GM12878 (cell line): ENCODE results near the gene MYO1H. TPM values are rescaled to one million over a fixed set of nuclear protein-coding genes. Genes with fewer than 3 reads are reported as not detected.

Source experiments
- ATAC-seq: fragments of 200-7000 bp; cut with Tn5 transposase; 3 replicates; pipeline ENCODE4 v1.9.1; 2020; ENCODE audit warnings: mild to moderate bottlenecking, moderate library complexity
- BruUV-seq: library from RNA; stranded (reverse); fragments of 400-500 nt; replicated peaks from 2 replicates; lab custom pipeline; 2021; lab: Mats Ljungman, UMichigan
- CTCF ChIA-PET: fragments of 300-600 bp; sonication (Branson Sonifier 250); formaldehyde crosslinking; extraction: SDS; loops from one replicate; lab custom pipeline; 2021; ENCODE audit warnings: inconsistent platforms; lab: Yijun Ruan, JAX
- POLR2A ChIA-PET: fragments of 350-600 bp; formaldehyde crosslinking; extraction: SDS; loops from one replicate; lab custom pipeline; 2021; ENCODE audit warnings: inconsistent platforms; lab: Charles Lee
- RAD21 ChIA-PET: fragments of 300-600 bp; sonication (Branson Sonifier 250); formaldehyde crosslinking; loops from one replicate; lab custom pipeline; 2023; ENCODE audit warnings: antibody characterized with exemption; ENCODE audit not compliant: unreplicated experiment; lab: Charles Lee
- SMC1A ChIA-PET: fragments of 300-600 bp; sonication (Branson Sonifier 250); formaldehyde crosslinking; loops from one replicate; lab custom pipeline; 2023; ENCODE audit not compliant: unreplicated experiment, uncharacterized antibody; lab: Charles Lee
- DNase-seq: peaks from one replicate; pipeline ENCODE4 v3.0.0-alpha.2; 2011; ENCODE audit warnings: low read depth, low spot score
- FAIRE-seq: peaks from 3 replicates; lab custom pipeline; 2011; peaks lifted over from hg19 to GRCh38; lab: Jason Lieb, UNC
- H2AFZ ChIP-seq: 2 replicates; pipeline ENCODE4 v1.6.0; 2011; ENCODE audit warnings: low read depth, low read length, control low read depth; ENCODE audit not compliant: control insufficient read depth
- H3K27ac ChIP-seq: 2 replicates; pipeline ENCODE4 v1.5.1; 2011; ENCODE audit warnings: control low read depth; ENCODE audit not compliant: control insufficient read depth, insufficient read depth
- H3K27me3 ChIP-seq, 2 experiments: replicated peaks in 1 of 2; 2 replicates each; pipeline versions ENCODE4 v1.6.0 to v1.6.1; 2011; ENCODE audit warnings: low read length in 1 of 2; ENCODE audit not compliant: control insufficient read depth in 2 of 2, insufficient read depth in 2 of 2
- H3K36me3 ChIP-seq, 2 experiments: 2 replicates each; pipeline ENCODE4 v1.5.1; 2011; ENCODE audit warnings: low read length in 1 of 2; ENCODE audit not compliant: control insufficient read depth in 2 of 2, insufficient read depth in 2 of 2
- H3K4me1 ChIP-seq: 2 replicates; pipeline ENCODE4 v1.6.1; 2011; ENCODE audit warnings: mild to moderate bottlenecking, low read length, moderate library complexity, mixed read lengths; ENCODE audit not compliant: control insufficient read depth, insufficient read depth
- H3K4me2 ChIP-seq: 2 replicates; pipeline ENCODE4 v1.6.0; 2011; ENCODE audit warnings: control low read depth; ENCODE audit not compliant: control insufficient read depth, insufficient read depth
- H3K4me3 ChIP-seq: fragments of 200-600 bp; sonication (generic); 2 replicates; pipeline ENCODE4 v1.5.1; 2016
- H3K79me2 ChIP-seq: 2 replicates; pipeline ENCODE4 v1.6.0; 2011; ENCODE audit warnings: low read length; ENCODE audit not compliant: control insufficient read depth, insufficient read depth
- H3K9ac ChIP-seq: 2 replicates; pipeline ENCODE4 v1.8.0; 2011; ENCODE audit warnings: low read length, control low read depth, mixed read lengths; ENCODE audit not compliant: control insufficient read depth, insufficient read depth
- H3K9me3 ChIP-seq: replicated peaks from 3 replicates; pipeline ENCODE4 v1.5.1; 2011; ENCODE audit warnings: mild to moderate bottlenecking, low read length; ENCODE audit not compliant: control insufficient read depth, insufficient read depth
- H4K20me1 ChIP-seq: 2 replicates; pipeline ENCODE4 v1.6.0; 2011; ENCODE audit not compliant: control insufficient read depth, insufficient read depth
- NFYA ChIP-seq: IDR thresholded peaks from 2 replicates; pipeline ENCODE4 v1.6.1; 2011; ENCODE audit warnings: low read depth, mild to moderate bottlenecking, low read length, improper control_type of control experiment, borderline replicate concordance
- SMARCA5 ChIP-seq: fragments of 450-650 bp; IDR thresholded peaks from 2 replicates; pipeline ENCODE4 v1.6.1; 2017; ENCODE audit warnings: mild to moderate bottlenecking
- SPI1 ChIP-seq: IDR thresholded peaks from 2 replicates; pipeline ENCODE4 v1.6.1; 2011; ENCODE audit warnings: low read depth, mild to moderate bottlenecking, low read length, moderate library complexity, borderline replicate concordance; ENCODE audit not compliant: insufficient read depth
- ZNF217 ChIP-seq: fragments of 450-650 bp; IDR thresholded peaks from 2 replicates; pipeline ENCODE4 v1.6.1; 2017; ENCODE audit warnings: antibody characterized with exemption, mild to moderate bottlenecking
- WGBS: methylation state at CpG from one replicate; pipeline ENCODE4 v1.1.6; 2016; ENCODE audit warnings: low lambda C conversion rate; ENCODE audit not compliant: insufficient replicate concordance, insufficient coverage; ENCODE audit errors: missing lambda C conversion rate; 5-methylcytosine and 5-hydroxymethylcytosine counted together
- in situ Hi-C: fragments of 300-500 bp; cut with MboI; formaldehyde crosslinking; loops from 9 replicates; pipeline ENCODE4 v1.14.3; 2018; ENCODE audit warnings: mixed read lengths
- intact Hi-C: fragments of 100-400 bp; cut with micrococcal nuclease; formaldehyde crosslinking; loops from one replicate; pipeline ENCODE4 v1.14.2; 2022; ENCODE audit not compliant: unreplicated experiment
- polyA plus RNA-seq, 11 experiments: library from polyadenylated mRNA; depleted of rRNA in 4 of 11; unstranded in 6 of 11; stranded (reverse) in 5 of 11; fragments of >200 nt; fragmentation: Nextera tagmentation in 4 of 11; fragmentation: Illumina TruSeq in 1 of 11; extraction: Ambion mirVana in 4 of 11; extraction: Trizol in 1 of 11; gene quantifications; 1 replicate in 1 of 11; 2 replicates in 10 of 11; pipeline versions ENCODE4 v1.2.1 to v1.2.3, GENCODE V29; 2011 to 2016; ENCODE audit warnings: inconsistent platforms in 2 of 11, missing spikeins in 2 of 11, low read depth in 1 of 11
- total RNA-seq, 4 experiments: library from RNA; depleted of rRNA in 3 of 4; stranded (reverse); fragments of >200 nt in 3 of 4; fragmentation: Illumina TruSeq in 1 of 4; extraction: Trizol in 1 of 4; gene quantifications; 2 replicates each; pipeline versions ENCODE4 v1.2.1 to v1.2.3, GENCODE V29; 2013 to 2021
- TF ChIP-seq, protein P1 (sequence below): IDR thresholded peaks from 2 replicates; pipeline ENCODE4 v1.6.1; 2011; ENCODE audit warnings: low read depth, low read length, improper control_type of control experiment, borderline replicate concordance
- TF ChIP-seq, protein P2 (sequence below): fragments of 450-650 bp; formaldehyde crosslinking; IDR thresholded peaks from 2 replicates; pipeline ENCODE4 v1.4.0; 2022; ENCODE audit warnings: mild to moderate bottlenecking, moderate library complexity
- TF ChIP-seq, protein P3 (sequence below): fragments of 150-350 bp; IDR thresholded peaks from 2 replicates; pipeline ENCODE4 v1.6.1; 2014; ENCODE audit warnings: mild to moderate bottlenecking, low read depth, low read length
- TF ChIP-seq, protein P4 (sequence below): fragments of 450-650 bp; formaldehyde crosslinking; IDR thresholded peaks from 2 replicates; pipeline ENCODE4 v1.5.0; 2022; ENCODE audit warnings: mild to moderate bottlenecking, missing genetic modification characterization

MYO1H gene
- total and polyA plus RNA-seq, 10 of the 15 experiments (the other 5 are each of a cell fraction or from before 2014, with no cell fraction given): 0.05 TPM; not detected in 9

DNA sequence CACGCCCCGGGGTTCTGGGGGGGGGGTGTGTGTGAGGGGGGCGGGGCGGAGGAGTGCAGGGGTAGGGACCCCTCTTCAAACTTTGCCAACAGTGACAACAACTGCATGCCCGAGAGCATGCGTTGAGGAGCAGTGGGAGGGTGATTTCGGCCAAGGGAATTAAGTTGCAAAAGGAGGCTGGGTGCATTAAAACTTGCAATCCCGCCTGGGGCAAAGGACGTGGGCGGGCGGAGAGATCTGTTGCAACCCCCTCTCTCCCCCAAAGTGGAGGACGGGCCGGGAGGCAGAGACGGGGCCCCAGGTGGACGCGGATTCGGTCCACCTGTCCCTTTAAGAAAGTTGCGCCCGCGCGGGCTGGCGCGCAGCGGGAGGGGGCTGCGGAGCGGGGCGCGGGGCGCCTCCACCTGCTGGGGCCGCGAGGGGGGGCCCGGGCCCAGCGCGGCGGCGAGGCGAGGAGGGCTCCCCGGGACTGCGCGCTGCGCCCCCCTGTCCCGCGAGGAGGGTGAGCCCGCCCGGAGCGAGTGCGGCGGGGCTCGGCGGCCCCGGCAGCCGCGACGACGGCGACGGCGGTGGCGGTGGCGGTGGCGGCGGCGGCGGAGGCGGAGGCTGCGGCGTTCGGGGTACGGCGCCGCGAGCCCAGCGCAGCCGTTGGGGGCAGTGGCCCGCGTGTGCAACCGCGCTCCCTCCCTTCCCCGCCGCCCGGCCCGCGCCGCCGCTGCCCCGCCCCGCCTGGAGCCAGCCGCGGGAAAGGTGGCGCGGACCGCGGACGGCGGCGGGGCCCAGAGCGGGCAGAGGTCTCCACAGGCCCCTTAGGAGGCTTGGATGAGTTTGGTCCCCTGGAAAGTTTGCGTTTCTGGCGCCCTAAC is 38.1 kb upstream of the MYO1H start:
- no peaks in the 10 kb centered on the region for H3K4me1 ChIP-seq
- H4K20me1 ChIP-seq: no peaks in the 10 kb centered on the region
- TF ChIP-seq, protein P1, sequence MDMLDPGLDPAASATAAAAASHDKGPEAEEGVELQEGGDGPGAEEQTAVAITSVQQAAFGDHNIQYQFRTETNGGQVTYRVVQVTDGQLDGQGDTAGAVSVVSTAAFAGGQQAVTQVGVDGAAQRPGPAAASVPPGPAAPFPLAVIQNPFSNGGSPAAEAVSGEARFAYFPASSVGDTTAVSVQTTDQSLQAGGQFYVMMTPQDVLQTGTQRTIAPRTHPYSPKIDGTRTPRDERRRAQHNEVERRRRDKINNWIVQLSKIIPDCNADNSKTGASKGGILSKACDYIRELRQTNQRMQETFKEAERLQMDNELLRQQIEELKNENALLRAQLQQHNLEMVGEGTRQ: no peak
- TF ChIP-seq, protein P2, sequence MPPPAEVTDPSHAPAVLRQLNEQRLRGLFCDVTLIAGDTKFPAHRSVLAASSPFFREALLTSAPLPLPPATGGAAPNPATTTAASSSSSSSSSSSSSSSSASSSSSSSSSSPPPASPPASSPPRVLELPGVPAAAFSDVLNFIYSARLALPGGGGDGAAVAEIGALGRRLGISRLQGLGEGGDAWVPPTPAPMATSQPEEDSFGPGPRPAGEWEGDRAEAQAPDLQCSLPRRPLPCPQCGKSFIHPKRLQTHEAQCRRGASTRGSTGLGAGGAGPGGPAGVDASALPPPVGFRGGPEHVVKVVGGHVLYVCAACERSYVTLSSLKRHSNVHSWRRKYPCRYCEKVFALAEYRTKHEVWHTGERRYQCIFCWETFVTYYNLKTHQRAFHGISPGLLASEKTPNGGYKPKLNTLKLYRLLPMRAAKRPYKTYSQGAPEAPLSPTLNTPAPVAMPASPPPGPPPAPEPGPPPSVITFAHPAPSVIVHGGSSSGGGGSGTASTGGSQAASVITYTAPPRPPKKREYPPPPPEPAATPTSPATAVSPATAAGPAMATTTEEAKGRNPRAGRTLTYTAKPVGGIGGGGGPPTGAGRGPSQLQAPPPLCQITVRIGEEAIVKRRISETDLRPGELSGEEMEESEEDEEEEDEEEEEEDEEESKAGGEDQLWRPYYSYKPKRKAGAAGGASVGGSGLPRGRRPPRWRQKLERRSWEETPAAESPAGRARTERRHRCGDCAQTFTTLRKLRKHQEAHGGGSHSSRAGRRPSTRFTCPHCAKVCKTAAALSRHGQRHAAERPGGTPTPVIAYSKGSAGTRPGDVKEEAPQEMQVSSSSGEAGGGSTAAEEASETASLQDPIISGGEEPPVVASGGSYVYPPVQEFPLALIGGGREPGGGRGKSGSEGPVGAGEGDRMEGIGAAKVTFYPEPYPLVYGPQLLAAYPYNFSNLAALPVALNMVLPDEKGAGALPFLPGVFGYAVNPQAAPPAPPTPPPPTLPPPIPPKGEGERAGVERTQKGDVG (CRISPR knock-in tag): no peak
- TF ChIP-seq NFYA: no peak
- TF ChIP-seq ZNF217: no peak
- no peak for TF ChIP-seq SPI1
- TF ChIP-seq, protein P3, sequence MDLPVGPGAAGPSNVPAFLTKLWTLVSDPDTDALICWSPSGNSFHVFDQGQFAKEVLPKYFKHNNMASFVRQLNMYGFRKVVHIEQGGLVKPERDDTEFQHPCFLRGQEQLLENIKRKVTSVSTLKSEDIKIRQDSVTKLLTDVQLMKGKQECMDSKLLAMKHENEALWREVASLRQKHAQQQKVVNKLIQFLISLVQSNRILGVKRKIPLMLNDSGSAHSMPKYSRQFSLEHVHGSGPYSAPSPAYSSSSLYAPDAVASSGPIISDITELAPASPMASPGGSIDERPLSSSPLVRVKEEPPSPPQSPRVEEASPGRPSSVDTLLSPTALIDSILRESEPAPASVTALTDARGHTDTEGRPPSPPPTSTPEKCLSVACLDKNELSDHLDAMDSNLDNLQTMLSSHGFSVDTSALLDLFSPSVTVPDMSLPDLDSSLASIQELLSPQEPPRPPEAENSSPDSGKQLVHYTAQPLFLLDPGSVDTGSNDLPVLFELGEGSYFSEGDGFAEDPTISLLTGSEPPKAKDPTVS: no peak
- TF ChIP-seq, protein P4, sequence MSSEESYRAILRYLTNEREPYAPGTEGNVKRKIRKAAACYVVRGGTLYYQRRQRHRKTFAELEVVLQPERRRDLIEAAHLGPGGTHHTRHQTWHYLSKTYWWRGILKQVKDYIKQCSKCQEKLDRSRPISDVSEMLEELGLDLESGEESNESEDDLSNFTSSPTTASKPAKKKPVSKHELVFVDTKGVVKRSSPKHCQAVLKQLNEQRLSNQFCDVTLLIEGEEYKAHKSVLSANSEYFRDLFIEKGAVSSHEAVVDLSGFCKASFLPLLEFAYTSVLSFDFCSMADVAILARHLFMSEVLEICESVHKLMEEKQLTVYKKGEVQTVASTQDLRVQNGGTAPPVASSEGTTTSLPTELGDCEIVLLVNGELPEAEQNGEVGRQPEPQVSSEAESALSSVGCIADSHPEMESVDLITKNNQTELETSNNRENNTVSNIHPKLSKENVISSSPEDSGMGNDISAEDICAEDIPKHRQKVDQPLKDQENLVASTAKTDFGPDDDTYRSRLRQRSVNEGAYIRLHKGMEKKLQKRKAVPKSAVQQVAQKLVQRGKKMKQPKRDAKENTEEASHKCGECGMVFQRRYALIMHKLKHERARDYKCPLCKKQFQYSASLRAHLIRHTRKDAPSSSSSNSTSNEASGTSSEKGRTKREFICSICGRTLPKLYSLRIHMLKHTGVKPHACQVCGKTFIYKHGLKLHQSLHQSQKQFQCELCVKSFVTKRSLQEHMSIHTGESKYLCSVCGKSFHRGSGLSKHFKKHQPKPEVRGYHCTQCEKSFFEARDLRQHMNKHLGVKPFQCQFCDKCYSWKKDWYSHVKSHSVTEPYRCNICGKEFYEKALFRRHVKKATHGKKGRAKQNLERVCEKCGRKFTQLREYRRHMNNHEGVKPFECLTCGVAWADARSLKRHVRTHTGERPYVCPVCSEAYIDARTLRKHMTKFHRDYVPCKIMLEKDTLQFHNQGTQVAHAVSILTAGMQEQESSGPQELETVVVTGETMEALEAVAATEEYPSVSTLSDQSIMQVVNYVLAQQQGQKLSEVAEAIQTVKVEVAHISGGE: no peak
- TF ChIP-seq SMARCA5: no peak
- H3K9ac ChIP-seq: no peak overlapping the region
- POLR2A ChIA-PET: no interaction called here
- RAD21 ChIA-PET: no interaction called here
- no peak overlapping the region for H3K4me3 ChIP-seq
- WGBS: 2% methylated on average over 46 of the region's 99 CpGs
- H3K4me2 ChIP-seq: peak overlapping the region; percentile 13; the same call in 1 of the 2 replicates
- H3K27ac ChIP-seq: no peak overlapping the region
- peaks cover 12 to 18% of the 10 kb centered on the region in 2 experiments for H3K27me3 ChIP-seq
- no peaks in the 10 kb centered on the region for H3K36me3 ChIP-seq
- no TSS peak for BruUV-seq
- ATAC-seq: no peak
- intact Hi-C loops (no loop called here), in situ Hi-C loops (no loop called here)
- H3K79me2 ChIP-seq: no peaks in the 10 kb centered on the region
- no peak for DNase-seq
- CTCF ChIA-PET: no interaction called here
- SMC1A ChIA-PET: no interaction called here
- no peaks in the 10 kb centered on the region for H3K9me3 ChIP-seq
- H2AFZ ChIP-seq: no peak overlapping the region
- FAIRE-seq: no peak
